ENCODE data around the gene CLEC4M. TPM values are rescaled to one million over a fixed set of nuclear protein-coding genes. Genes with fewer than 3 reads are reported as not detected.

The CLEC4M gene
- total RNA-seq, 2 donors from 2014 or later: not detected

DNA sequence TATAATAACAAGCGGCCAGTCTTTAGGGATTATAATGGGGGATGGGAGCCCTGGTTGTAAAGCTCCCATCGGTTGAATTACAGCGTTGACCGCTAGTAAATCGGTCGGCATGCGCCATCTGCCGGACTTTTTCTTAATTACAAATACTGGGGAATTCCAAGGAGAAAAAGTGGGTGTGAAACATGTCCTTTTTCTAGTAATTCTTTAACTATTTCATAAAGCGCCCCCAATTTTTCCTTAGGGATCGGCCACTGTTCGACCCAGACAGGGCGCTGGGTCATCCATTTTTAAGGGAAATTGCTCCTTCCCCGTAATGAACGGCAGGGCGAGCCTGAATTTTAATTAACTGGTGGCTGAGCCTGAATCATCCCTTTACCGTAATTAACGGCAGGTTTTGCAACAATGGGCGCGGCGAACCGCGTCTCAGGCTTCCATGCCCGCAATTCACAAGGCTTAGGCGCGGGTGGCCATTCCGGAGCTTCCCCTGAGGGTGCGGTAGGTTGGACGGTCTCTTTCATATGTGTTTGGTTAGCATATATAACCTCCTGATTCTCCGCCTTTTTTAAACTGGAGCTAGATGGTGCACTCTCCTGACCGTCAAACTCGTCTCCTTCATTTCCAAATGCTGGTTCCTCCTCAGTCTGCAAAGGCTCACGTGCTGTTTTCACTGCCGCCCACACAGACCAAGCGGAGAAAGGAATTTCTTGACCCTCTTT, 36.8 kb downstream of the CLEC4M start:
- Mint-ChIP-seq H3K4me1 (peaks cover 5% of the 10 kb centered on the region), H3K27ac (no peak overlapping the region), H3K27me3 (ENCODE audit: insufficient read depth) (peaks cover 35% of the 10 kb centered on the region), H3K36me3 (ENCODE audit: low read depth) (peaks cover 2% of the 10 kb centered on the region), H3K4me3 (peak overlapping the region; percentile 39), H3K9me3 (peaks cover 27% of the 10 kb centered on the region)
- peak overlapping the region; percentile 66 for H3K4me3 ChIP-seq (ENCODE audit: low read length)
- H3K36me3 ChIP-seq (ENCODE audit: control insufficient read depth, insufficient read depth, low read length): no peaks in the 10 kb centered on the region
- H3K27me3 ChIP-seq (ENCODE audit: control insufficient read depth, insufficient read depth, low read length, poor library complexity, severe bottlenecking): no peaks in the 10 kb centered on the region
- peaks cover 3% of the 10 kb centered on the region for H3K4me1 ChIP-seq (ENCODE audit: control insufficient read depth, insufficient read depth, low read length)
- H3K9me3 ChIP-seq (ENCODE audit: control insufficient read depth, low read length): peaks cover 6% of the 10 kb centered on the region
- H3K9ac ChIP-seq (ENCODE audit: extremely low read depth, low read length, poor library complexity, severe bottlenecking): peak overlapping the region; percentile 6
- peak; percentile 87 for DNase-seq
- H3K27ac ChIP-seq (ENCODE audit: low read depth, low read length): no peak overlapping the region
- 7 to 8% methylated on average over 7 to 34 of the region's 34 CpGs for WGBS, 2 experiments (ENCODE audit: insufficient coverage in 1 of 2, insufficient read length in 1 of 2)
- TF ChIP-seq, protein P1, sequence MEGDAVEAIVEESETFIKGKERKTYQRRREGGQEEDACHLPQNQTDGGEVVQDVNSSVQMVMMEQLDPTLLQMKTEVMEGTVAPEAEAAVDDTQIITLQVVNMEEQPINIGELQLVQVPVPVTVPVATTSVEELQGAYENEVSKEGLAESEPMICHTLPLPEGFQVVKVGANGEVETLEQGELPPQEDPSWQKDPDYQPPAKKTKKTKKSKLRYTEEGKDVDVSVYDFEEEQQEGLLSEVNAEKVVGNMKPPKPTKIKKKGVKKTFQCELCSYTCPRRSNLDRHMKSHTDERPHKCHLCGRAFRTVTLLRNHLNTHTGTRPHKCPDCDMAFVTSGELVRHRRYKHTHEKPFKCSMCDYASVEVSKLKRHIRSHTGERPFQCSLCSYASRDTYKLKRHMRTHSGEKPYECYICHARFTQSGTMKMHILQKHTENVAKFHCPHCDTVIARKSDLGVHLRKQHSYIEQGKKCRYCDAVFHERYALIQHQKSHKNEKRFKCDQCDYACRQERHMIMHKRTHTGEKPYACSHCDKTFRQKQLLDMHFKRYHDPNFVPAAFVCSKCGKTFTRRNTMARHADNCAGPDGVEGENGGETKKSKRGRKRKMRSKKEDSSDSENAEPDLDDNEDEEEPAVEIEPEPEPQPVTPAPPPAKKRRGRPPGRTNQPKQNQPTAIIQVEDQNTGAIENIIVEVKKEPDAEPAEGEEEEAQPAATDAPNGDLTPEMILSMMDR (conservative IDR thresholded peaks at IDR 0.05): peak; percentile 74

DNA sequence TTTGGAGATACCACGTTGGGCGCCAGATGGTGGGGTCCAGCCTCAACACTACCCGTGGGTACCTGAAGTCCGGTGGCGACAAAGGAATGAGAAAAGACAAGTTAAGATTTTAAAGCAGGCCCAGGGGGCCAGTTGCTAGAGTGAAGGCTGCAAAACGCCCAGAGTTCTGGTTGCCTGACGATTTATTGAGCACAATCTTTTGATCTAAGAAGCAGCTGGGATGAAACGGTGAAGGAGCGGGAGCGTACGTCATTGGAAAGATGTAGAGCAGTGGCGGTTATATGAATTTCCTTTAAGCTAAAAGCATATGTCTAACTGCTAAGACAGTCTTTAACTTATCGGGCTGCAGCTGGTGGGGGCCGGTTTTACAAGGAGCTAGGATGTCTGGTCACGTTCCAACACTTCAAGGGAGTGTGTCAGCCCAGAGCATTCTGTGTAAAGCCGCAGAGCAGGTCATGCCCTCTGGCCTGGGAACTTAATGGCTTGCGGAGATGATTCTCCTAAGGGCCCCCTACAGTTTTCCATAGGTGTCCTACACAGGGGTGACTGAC, 38.1 kb downstream of the CLEC4M start:
- TF ChIP-seq, protein P1 (conservative IDR thresholded peaks at IDR 0.05): no peak
- Histone ChIP-seq H3K27ac (ENCODE audit: low read depth, low read length) (no peak overlapping the region), H3K4me3 (ENCODE audit: low read length) (no peak overlapping the region), H3K4me1 (ENCODE audit: control insufficient read depth, insufficient read depth, low read length) (peaks cover 3% of the 10 kb centered on the region), H3K9me3 (ENCODE audit: control insufficient read depth, low read length) (peaks cover 6% of the 10 kb centered on the region), H3K27me3 (ENCODE audit: control insufficient read depth, insufficient read depth, low read length, poor library complexity, severe bottlenecking) (no peaks in the 10 kb centered on the region), H3K9ac (ENCODE audit: extremely low read depth, low read length, poor library complexity, severe bottlenecking) (no peak overlapping the region), H3K36me3 (ENCODE audit: control insufficient read depth, insufficient read depth, low read length) (no peaks in the 10 kb centered on the region)
- no peak for DNase-seq
- 82 to 97% methylated on average over 15 to 17 of the region's 17 CpGs for WGBS, 2 experiments (ENCODE audit: insufficient coverage in 1 of 2, insufficient read length in 1 of 2)
- Mint-ChIP-seq H3K9me3 (peaks cover 27% of the 10 kb centered on the region), H3K27me3 (ENCODE audit: insufficient read depth) (peaks cover 36% of the 10 kb centered on the region), H3K4me3 (no peak overlapping the region), H3K4me1 (peaks cover 5% of the 10 kb centered on the region), H3K27ac (no peak overlapping the region), H3K36me3 (ENCODE audit: low read depth) (peaks cover 2% of the 10 kb centered on the region)

DNA sequence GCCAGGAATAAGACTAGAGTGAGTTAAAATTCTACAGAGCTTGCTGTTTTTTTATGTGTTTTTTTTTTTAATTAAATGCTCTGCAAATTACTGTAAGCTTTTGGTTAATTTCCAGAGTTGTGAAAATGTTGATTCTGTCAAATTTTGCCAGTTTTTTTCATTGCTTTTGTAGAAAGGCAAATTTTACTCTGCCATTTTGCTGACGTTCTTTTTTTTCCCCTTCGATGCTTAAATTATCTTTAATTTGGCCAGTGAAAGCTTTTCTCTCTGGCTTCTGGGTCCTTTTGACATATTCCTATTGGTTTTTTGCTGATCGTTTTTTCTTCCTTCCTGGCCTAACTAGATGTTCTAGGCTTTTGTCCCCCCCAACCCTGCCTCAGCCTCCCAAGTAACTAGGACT, 43.2 kb downstream of the CLEC4M start:
- Histone ChIP-seq H3K27me3 (ENCODE audit: control insufficient read depth, insufficient read depth, low read length, poor library complexity, severe bottlenecking) (no peaks in the 10 kb centered on the region), H3K4me1 (ENCODE audit: control insufficient read depth, insufficient read depth, low read length) (no peaks in the 10 kb centered on the region), H3K9me3 (ENCODE audit: control insufficient read depth, low read length) (peaks cover 12% of the 10 kb centered on the region), H3K9ac (ENCODE audit: extremely low read depth, low read length, poor library complexity, severe bottlenecking) (no peak overlapping the region), H3K36me3 (ENCODE audit: control insufficient read depth, insufficient read depth, low read length) (no peaks in the 10 kb centered on the region), H3K4me3 (ENCODE audit: low read length) (no peak overlapping the region), H3K27ac (ENCODE audit: low read depth, low read length) (no peak overlapping the region)
- no peak overlapping the region for H3K27ac Mint-ChIP-seq
- WGBS, 2 experiments (ENCODE audit: insufficient coverage in 1 of 2, insufficient read length in 1 of 2): 83 to 91% methylated on average over 3 of the region's 3 CpGs
- peaks cover 23% of the 10 kb centered on the region for H3K27me3 Mint-ChIP-seq (ENCODE audit: insufficient read depth)
- H3K9me3 Mint-ChIP-seq: peaks cover 27% of the 10 kb centered on the region
- H3K4me3 Mint-ChIP-seq: no peak overlapping the region
- peaks cover 2% of the 10 kb centered on the region for H3K36me3 Mint-ChIP-seq (ENCODE audit: low read depth)
- H3K4me1 Mint-ChIP-seq: no peaks in the 10 kb centered on the region
- TF ChIP-seq, protein P1 (conservative IDR thresholded peaks at IDR 0.05): no peak
- DNase-seq: no peak

Data from endodermal cell (in vitro differentiated cells).